B cell (primary cell): ENCODE data around the gene ZSCAN25. TPM values are rescaled to one million over a fixed set of nuclear protein-coding genes. Genes with fewer than 3 reads are reported as not detected.

ENCODE experiments used
- ATAC-seq: fragments of 200-7000 bp; cut with Tn5 transposase; one replicate; pipeline ENCODE4 v1.10.0; 2021; ENCODE audit warnings: low read depth, mild to moderate bottlenecking, moderate number of reproducible peaks, moderate library complexity
- CTCF ChIA-PET: fragments of 350-600 bp; sonication (Branson Sonifier 250); formaldehyde crosslinking; loops from one replicate; lab custom pipeline; 2021; ENCODE audit warnings: antibody characterized with exemption, inconsistent platforms; lab: Charles Lee
- POLR2A ChIA-PET: fragments of 350-600 bp; sonication (Branson Sonifier 250); formaldehyde crosslinking; loops from one replicate; lab custom pipeline; 2021; ENCODE audit warnings: antibody characterized with exemption; lab: Charles Lee
- DNase-seq: peaks from one replicate; pipeline ENCODE4 v3.0.0; 2013
- H2AFZ ChIP-seq: 2 replicates; pipeline ENCODE4 v1.6.1; 2012; ENCODE audit warnings: mild to moderate bottlenecking, low read depth, low read length; ENCODE audit not compliant: insufficient read depth, poor library complexity, severe bottlenecking
- H3K27ac ChIP-seq, 2 donors: 1 replicate in 1 of 2; 2 replicates in 1 of 2; pipeline ENCODE4 v1.5.1; 2012 to 2013; ENCODE audit warnings: low read length in 2 of 2, mild to moderate bottlenecking in 2 of 2, moderate library complexity in 1 of 2
- H3K27me3 ChIP-seq, 4 experiments: fragments of 200-600 bp in 1 of 4; sonication (generic) in 1 of 4; replicated peaks in 1 of 4; 1 replicate in 2 of 4; 2 replicates in 2 of 4; pipeline versions ENCODE4 v1.6.1 to v1.7.0; 2013 to 2016; ENCODE audit warnings: low read length in 3 of 4, mild to moderate bottlenecking in 2 of 4, mixed read lengths in 1 of 4, moderate library complexity in 1 of 4; ENCODE audit not compliant: insufficient read depth in 4 of 4, control insufficient read depth in 3 of 4; ENCODE audit errors: control extremely low read depth in 1 of 4
- H3K36me3 ChIP-seq, 2 experiments: replicated peaks in 1 of 2; 1 replicate in 1 of 2; 2 replicates in 1 of 2; pipeline versions ENCODE4 v1.6.1 to v1.7.1; 2013; ENCODE audit warnings: low read length in 1 of 2; ENCODE audit not compliant: insufficient read depth in 2 of 2, control insufficient read depth in 1 of 2; ENCODE audit errors: control extremely low read depth in 1 of 2, extremely low read depth in 1 of 2
- H3K4me1 ChIP-seq, 2 donors: fragments of 200-600 bp in 1 of 2; sonication (generic) in 1 of 2; 1 replicate in 1 of 2; 2 replicates in 1 of 2; pipeline versions ENCODE4 v1.5.1 to v1.6.1; 2013 to 2017; ENCODE audit warnings: low read length in 2 of 2; ENCODE audit not compliant: control insufficient read depth in 2 of 2, insufficient read depth in 2 of 2
- H3K4me2 ChIP-seq: replicated peaks from 2 replicates; pipeline ENCODE3; 2012; ENCODE audit warnings: mild to moderate bottlenecking, low read depth, low read length; ENCODE audit not compliant: poor library complexity, severe bottlenecking
- H3K4me3 ChIP-seq, 5 experiments: fragments of 200-600 bp in 1 of 5; sonication (generic) in 1 of 5; 1 replicate in 3 of 5; 2 replicates in 2 of 5; pipeline versions ENCODE4 v1.5.1 to v1.7.0; 2011 to 2016; ENCODE audit warnings: low read length in 4 of 5, mild to moderate bottlenecking in 4 of 5, low read depth in 2 of 5, control low read depth in 1 of 5, moderate library complexity in 1 of 5; ENCODE audit not compliant: insufficient read depth in 1 of 5; ENCODE audit errors: control extremely low read depth in 1 of 5, extremely low read depth in 1 of 5
- H3K79me2 ChIP-seq: fragments of 200-600 bp; sonication (generic); one replicate; pipeline ENCODE4 v1.6.0; 2016; ENCODE audit warnings: low read length; ENCODE audit not compliant: control insufficient read depth, insufficient read depth
- H3K9ac ChIP-seq: fragments of 200-600 bp; sonication (generic); 2 replicates; pipeline ENCODE4 v1.6.1; 2017; ENCODE audit warnings: mild to moderate bottlenecking, low read length, moderate library complexity
- H3K9me3 ChIP-seq, 3 donors: one replicate each; pipeline versions ENCODE4 v1.6.1 to v1.7.1; 2013; ENCODE audit warnings: low read length in 2 of 3; ENCODE audit not compliant: control insufficient read depth in 2 of 3, insufficient read depth in 1 of 3; ENCODE audit errors: control extremely low read depth in 1 of 3
- H4K20me1 ChIP-seq: 2 replicates; pipeline ENCODE4 v1.6.0; 2012; ENCODE audit warnings: mild to moderate bottlenecking, low read length; ENCODE audit not compliant: insufficient read depth, control insufficient read depth, poor library complexity, severe bottlenecking
- H3K27ac Mint-ChIP-seq: one replicate; pipeline ENCODE4 v1.8.0; 2021; ENCODE audit warnings: mixed read lengths
- H3K27me3 Mint-ChIP-seq: one replicate; pipeline ENCODE4 v1.8.0; 2021; ENCODE audit warnings: mixed read lengths
- H3K4me1 Mint-ChIP-seq: one replicate; pipeline ENCODE4 v1.8.0; 2021; ENCODE audit warnings: mixed read lengths
- H3K4me3 Mint-ChIP-seq: one replicate; pipeline ENCODE4 v1.8.0; 2021; ENCODE audit warnings: mixed read lengths
- H3K9me3 Mint-ChIP-seq: one replicate; pipeline ENCODE4 v1.8.0; 2022; ENCODE audit warnings: mixed read lengths; ENCODE audit not compliant: insufficient read depth
- EZH2 ChIP-seq: IDR thresholded peaks from 2 replicates; pipeline ENCODE4 v1.6.1; 2012; ENCODE audit warnings: borderline replicate concordance, low read depth, mild to moderate bottlenecking, moderate library complexity, low read length; ENCODE audit not compliant: insufficient read depth, poor library complexity, severe bottlenecking
- whole genome bisulfite sequencing: methylation state at CpG from one replicate; pipeline ENCODE4 v1.1.5; 2013; ENCODE audit warnings: missing lambda C conversion rate; ENCODE audit not compliant: insufficient coverage; 5-methylcytosine and 5-hydroxymethylcytosine counted together
- intact Hi-C: fragments of 100-400 bp; cut with micrococcal nuclease; formaldehyde crosslinking; loops from one replicate; pipeline ENCODE4 v1.10.0; 2022
- polyA plus RNA-seq: library from polyadenylated mRNA; depleted of rRNA; stranded (reverse); fragments of >200 nt; gene quantifications from 2 replicates; pipeline ENCODE4 v1.2.3, GENCODE V29; 2012
- total RNA-seq, 2 donors: library from RNA; stranded (reverse); fragments of 120-200 nt in 1 of 2; gene quantifications; 1 replicate in 1 of 2; 2 replicates in 1 of 2; pipeline versions ENCODE4 v1.2.3 to v1.2.4, GENCODE V29; 2013 to 2022
- TF ChIP-seq, protein P1 (sequence below): fragments of 200-600 bp; IDR thresholded peaks from one replicate; pipeline ENCODE4 v1.8.0; 2022; ENCODE audit warnings: antibody characterized with exemption, mild to moderate bottlenecking

Gene ZSCAN25
- total and polyA plus RNA-seq, 2 donors (not counting 1 experiment from before 2014, with no cell fraction given), result 11.8 to 39.5 TPM

- peaks cover 5% of the 10 kb centered on the region for H3K4me1 Mint-ChIP-seq
- Histone ChIP-seq H3K27me3 (no peaks in the 10 kb centered on the region), H3K36me3 (peaks cover 3 to 87% of the 10 kb centered on the region in 2 experiments), H3K9ac (no peak overlapping the region), H3K27ac (no peak overlapping the region), H2AFZ (no peak overlapping the region), H3K4me2 (no peak overlapping the region), H3K4me3 (no peak overlapping the region), H3K79me2 (peaks cover 38% of the 10 kb centered on the region), H3K9me3 (no peaks in the 10 kb centered on the region), H4K20me1 (peaks cover 32% of the 10 kb centered on the region), H3K4me1 (no peaks in the 10 kb centered on the region)
- intact Hi-C loops, result no loop called here
- POLR2A ChIA-PET, result no interaction called here
- no peak for DNase-seq
- no peaks in the 10 kb centered on the region for H3K27me3 Mint-ChIP-seq
- CTCF ChIA-PET, result no interaction called here
- H3K9me3 Mint-ChIP-seq, result no peaks in the 10 kb centered on the region
- no peak overlapping the region for H3K4me3 Mint-ChIP-seq
- ATAC-seq, result no peak
- H3K27ac Mint-ChIP-seq, result no peak overlapping the region
- WGBS, result 91% methylated on average over 9 of the region's 9 CpGs
- TF ChIP-seq, protein P1, sequence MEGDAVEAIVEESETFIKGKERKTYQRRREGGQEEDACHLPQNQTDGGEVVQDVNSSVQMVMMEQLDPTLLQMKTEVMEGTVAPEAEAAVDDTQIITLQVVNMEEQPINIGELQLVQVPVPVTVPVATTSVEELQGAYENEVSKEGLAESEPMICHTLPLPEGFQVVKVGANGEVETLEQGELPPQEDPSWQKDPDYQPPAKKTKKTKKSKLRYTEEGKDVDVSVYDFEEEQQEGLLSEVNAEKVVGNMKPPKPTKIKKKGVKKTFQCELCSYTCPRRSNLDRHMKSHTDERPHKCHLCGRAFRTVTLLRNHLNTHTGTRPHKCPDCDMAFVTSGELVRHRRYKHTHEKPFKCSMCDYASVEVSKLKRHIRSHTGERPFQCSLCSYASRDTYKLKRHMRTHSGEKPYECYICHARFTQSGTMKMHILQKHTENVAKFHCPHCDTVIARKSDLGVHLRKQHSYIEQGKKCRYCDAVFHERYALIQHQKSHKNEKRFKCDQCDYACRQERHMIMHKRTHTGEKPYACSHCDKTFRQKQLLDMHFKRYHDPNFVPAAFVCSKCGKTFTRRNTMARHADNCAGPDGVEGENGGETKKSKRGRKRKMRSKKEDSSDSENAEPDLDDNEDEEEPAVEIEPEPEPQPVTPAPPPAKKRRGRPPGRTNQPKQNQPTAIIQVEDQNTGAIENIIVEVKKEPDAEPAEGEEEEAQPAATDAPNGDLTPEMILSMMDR, result no peak
- TF ChIP-seq EZH2, result no peak
These were observed 7.1 kb downstream of the ZSCAN25 start for GRCh38 chr7:99623702-99624447.

- Histone ChIP-seq H3K4me3 (no peak overlapping the region), H3K4me2 (no peak overlapping the region), H3K9ac (no peak overlapping the region), H2AFZ (no peak overlapping the region), H3K36me3 (peaks cover 3 to 87% of the 10 kb centered on the region in 2 experiments), H3K79me2 (peaks cover 35% of the 10 kb centered on the region), H3K9me3 (no peaks in the 10 kb centered on the region), H4K20me1 (peaks cover 32% of the 10 kb centered on the region), H3K4me1 (no peaks in the 10 kb centered on the region), H3K27me3 (no peaks in the 10 kb centered on the region), H3K27ac (no peak overlapping the region)
- WGBS, result 72% methylated on average over 16 of the region's 16 CpGs
- DNase-seq, result no peak
- ChIA-PET POLR2A (no interaction called here), CTCF (interaction anchor here (0.6 kb wide), 1 partner anchor 177 kb away, joined by 5 read pairs; no protein-coding TSS in a partner anchor)
- Mint-ChIP-seq H3K27me3 (no peaks in the 10 kb centered on the region), H3K4me3 (no peak overlapping the region), H3K27ac (no peak overlapping the region), H3K4me1 (peaks cover 2% of the 10 kb centered on the region), H3K9me3 (no peaks in the 10 kb centered on the region)
- ATAC-seq, result no peak
- TF ChIP-seq EZH2, result no peak
- TF ChIP-seq, protein P1, result no peak
- intact Hi-C loops, result no loop called here
These were observed 7.7 kb downstream of the ZSCAN25 start for GRCh38 chr7:99624484-99624883.
